Osteocyte (in vitro differentiated cells): Measurements from ENCODE around the gene CYP1A1. TPM values are rescaled to one million over a fixed set of nuclear protein-coding genes. Genes with fewer than 3 reads are reported as not detected.

ENCODE experiments used
- DNase-seq: peaks from one replicate; pipeline ENCODE4 v3.0.0; 2021; ENCODE audit warnings: mixed read lengths; ENCODE audit not compliant: unreplicated experiment; ENCODE audit errors: extremely low spot score
- H3K27ac Mint-ChIP-seq: one replicate; pipeline ENCODE4 v1.8.0; 2021; ENCODE audit warnings: mild to moderate bottlenecking, mixed read lengths; ENCODE audit not compliant: unreplicated experiment
- H3K27me3 Mint-ChIP-seq: one replicate; pipeline ENCODE4 v1.8.0; 2021; ENCODE audit warnings: mixed read lengths; ENCODE audit not compliant: unreplicated experiment
- H3K36me3 Mint-ChIP-seq: one replicate; pipeline ENCODE4 v1.8.0; 2021; ENCODE audit warnings: mixed read lengths; ENCODE audit not compliant: unreplicated experiment
- H3K4me1 Mint-ChIP-seq: one replicate; pipeline ENCODE4 v1.8.0; 2021; ENCODE audit warnings: mixed read lengths; ENCODE audit not compliant: unreplicated experiment
- H3K4me3 Mint-ChIP-seq: one replicate; pipeline ENCODE4 v1.8.0; 2021; ENCODE audit warnings: mild to moderate bottlenecking, moderate library complexity, mixed read lengths; ENCODE audit not compliant: unreplicated experiment
- H3K9me3 Mint-ChIP-seq: one replicate; pipeline ENCODE4 v1.8.0; 2021; ENCODE audit warnings: mixed read lengths; ENCODE audit not compliant: unreplicated experiment
- total RNA-seq: library from RNA; stranded (reverse); gene quantifications from 2 replicates; pipeline ENCODE4 v1.2.1, GENCODE V29; 2021
- TF ChIP-seq, protein P1 (sequence below): fragments of 200-600 bp; sonication (generic); IDR thresholded peaks from 2 replicates; pipeline ENCODE4 v1.5.0; 2021; ENCODE audit warnings: antibody characterized with exemption, mild to moderate bottlenecking, moderate library complexity

Gene CYP1A1
- total RNA-seq, 1 donor from 2014 or later, result 0.24 TPM

DNA sequence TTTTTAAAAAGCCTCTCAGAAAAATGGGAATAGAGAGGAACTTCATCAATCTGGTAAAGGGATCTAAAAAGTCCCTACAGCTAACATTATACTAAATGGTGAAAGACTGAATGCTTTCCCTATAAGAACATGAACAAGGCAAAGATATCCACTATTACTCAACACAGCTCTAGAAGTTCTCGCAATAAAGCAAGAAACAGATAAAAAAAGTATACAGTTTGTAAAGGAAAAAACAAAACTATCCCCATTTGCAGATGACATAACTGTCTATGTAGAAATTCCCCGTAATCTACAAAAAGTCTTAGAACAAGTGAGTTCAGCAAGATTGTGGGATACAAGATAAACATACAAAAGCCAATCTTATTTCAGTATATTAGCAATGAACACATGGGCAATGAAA lies 44.9 kb downstream of the CYP1A1 start:
- Mint-ChIP-seq H3K27me3 (no peaks in the 10 kb centered on the region), H3K36me3 (peaks cover 25% of the 10 kb centered on the region), H3K9me3 (peaks cover 7% of the 10 kb centered on the region), H3K27ac (no peak overlapping the region), H3K4me3 (no peak overlapping the region), H3K4me1 (peaks cover 1% of the 10 kb centered on the region)
- TF ChIP-seq, protein P1, sequence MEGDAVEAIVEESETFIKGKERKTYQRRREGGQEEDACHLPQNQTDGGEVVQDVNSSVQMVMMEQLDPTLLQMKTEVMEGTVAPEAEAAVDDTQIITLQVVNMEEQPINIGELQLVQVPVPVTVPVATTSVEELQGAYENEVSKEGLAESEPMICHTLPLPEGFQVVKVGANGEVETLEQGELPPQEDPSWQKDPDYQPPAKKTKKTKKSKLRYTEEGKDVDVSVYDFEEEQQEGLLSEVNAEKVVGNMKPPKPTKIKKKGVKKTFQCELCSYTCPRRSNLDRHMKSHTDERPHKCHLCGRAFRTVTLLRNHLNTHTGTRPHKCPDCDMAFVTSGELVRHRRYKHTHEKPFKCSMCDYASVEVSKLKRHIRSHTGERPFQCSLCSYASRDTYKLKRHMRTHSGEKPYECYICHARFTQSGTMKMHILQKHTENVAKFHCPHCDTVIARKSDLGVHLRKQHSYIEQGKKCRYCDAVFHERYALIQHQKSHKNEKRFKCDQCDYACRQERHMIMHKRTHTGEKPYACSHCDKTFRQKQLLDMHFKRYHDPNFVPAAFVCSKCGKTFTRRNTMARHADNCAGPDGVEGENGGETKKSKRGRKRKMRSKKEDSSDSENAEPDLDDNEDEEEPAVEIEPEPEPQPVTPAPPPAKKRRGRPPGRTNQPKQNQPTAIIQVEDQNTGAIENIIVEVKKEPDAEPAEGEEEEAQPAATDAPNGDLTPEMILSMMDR, result no peak
- DNase-seq, result no peak

DNA sequence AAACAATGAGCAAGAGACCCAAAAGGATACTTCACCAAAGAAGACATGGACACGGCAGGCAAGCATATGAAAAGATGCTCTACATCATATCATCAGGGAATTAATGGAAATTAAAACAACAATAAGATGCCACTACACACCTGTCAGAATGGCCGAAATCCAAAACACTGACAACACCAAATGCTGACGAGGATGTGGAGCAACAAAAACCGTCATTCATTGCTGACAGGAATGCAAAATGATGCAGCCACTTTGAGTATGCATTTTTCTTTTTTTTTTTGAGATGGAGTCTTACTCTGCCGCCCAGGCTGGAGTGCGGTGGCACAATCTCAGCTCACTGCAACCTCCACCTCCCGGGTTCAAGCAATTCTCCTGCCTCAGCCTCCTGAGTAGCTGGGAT lies 48.5 kb downstream of the CYP1A1 start:
- H3K27me3 Mint-ChIP-seq, result no peaks in the 10 kb centered on the region
- H3K9me3 Mint-ChIP-seq, result no peaks in the 10 kb centered on the region
- DNase-seq, result no peak
- H3K4me3 Mint-ChIP-seq, result no peak overlapping the region
- no peak overlapping the region for H3K27ac Mint-ChIP-seq
- peaks cover 1% of the 10 kb centered on the region for H3K4me1 Mint-ChIP-seq
- H3K36me3 Mint-ChIP-seq, result peaks cover 23% of the 10 kb centered on the region
- TF ChIP-seq, protein P1, result no peak

DNA sequence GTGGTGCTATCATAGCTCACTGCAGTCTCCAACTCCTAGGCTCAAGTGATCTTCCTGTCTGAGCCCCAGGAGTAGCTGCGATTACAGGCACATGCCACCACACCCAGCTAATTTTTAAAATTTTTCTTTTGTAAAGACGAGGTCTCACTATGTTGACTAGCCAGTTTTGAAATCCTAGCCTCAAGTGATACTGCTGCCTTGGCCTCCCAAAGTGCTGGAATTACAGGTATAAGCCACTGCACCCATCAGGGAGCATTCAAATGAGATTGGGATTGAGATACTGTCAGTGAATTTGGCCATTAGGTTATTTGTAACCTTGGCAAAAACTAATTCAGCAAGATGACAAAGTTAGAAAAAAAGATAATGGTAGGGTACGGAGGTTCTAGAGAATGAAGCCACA lies 51.2 kb downstream of the CYP1A1 start:
- H3K9me3 Mint-ChIP-seq, result no peaks in the 10 kb centered on the region
- no peaks in the 10 kb centered on the region for H3K27me3 Mint-ChIP-seq
- H3K4me1 Mint-ChIP-seq, result no peaks in the 10 kb centered on the region
- TF ChIP-seq, protein P1, result no peak
- H3K4me3 Mint-ChIP-seq, result no peak overlapping the region
- H3K36me3 Mint-ChIP-seq, result peaks cover 28% of the 10 kb centered on the region
- no peak for DNase-seq
- H3K27ac Mint-ChIP-seq, result no peak overlapping the region

DNA sequence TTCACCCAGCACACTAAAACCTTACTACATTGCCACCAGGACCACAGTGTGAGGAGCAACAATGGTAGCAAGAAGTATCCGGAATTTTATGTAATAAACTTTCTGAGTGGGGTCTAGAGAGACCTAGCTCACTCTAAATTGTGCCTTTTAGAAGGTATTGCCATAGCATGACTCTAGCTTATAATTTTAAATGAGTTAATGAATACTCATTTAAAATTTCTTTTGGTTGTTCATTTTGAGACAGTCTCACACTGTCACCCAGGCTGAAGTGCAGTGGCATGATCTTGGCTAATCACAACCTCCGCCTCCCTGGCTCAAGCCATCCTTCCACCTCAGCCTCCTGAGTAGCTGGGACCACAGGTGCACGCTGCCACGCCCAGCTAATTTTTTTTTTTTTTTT lies 55.7 kb downstream of the CYP1A1 start:
- TF ChIP-seq, protein P1, result no peak
- Mint-ChIP-seq H3K4me3 (no peak overlapping the region), H3K36me3 (peaks cover 29% of the 10 kb centered on the region), H3K4me1 (no peaks in the 10 kb centered on the region), H3K9me3 (no peaks in the 10 kb centered on the region), H3K27ac (no peak overlapping the region), H3K27me3 (no peaks in the 10 kb centered on the region)
- no peak for DNase-seq

Other genes with a start within 250 kb of the CYP1A1 start
- 2.8 and 3.2 TPM in 2 replicates for gene ARID3B, start 184.3 kb downstream of the CYP1A1 start, total RNA-seq
- 51.3 and 53.2 TPM in 2 replicates for gene CLK3, start 109.7 kb downstream of the CYP1A1 start, total RNA-seq
- 42.9 and 54.2 TPM in 2 replicates for gene EDC3, start 29.5 kb downstream of the CYP1A1 start, total RNA-seq
- gene CYP1A2, start 23.3 kb upstream of the CYP1A1 start, total RNA-seq, result not detected in 2 replicates
- 56.0 and 57.0 TPM in 2 replicates for gene CSK, start 56.6 kb upstream of the CYP1A1 start, total RNA-seq
- not detected in 2 replicates for gene LMAN1L, start 87.3 kb upstream of the CYP1A1 start, total RNA-seq
- not detected in 2 replicates for gene CPLX3, start 101.1 kb upstream of the CYP1A1 start, total RNA-seq
- gene ULK3, start 117.6 kb upstream of the CYP1A1 start, total RNA-seq, result 30.6 and 32.4 TPM in 2 replicates
- gene SCAMP2, start 147.8 kb upstream of the CYP1A1 start, total RNA-seq, result 65.0 and 73.4 TPM in 2 replicates
- gene MPI, start 164.5 kb upstream of the CYP1A1 start, total RNA-seq, result 30.1 TPM in 2 replicates
- 70.4 and 76.5 TPM in 2 replicates for gene FAM219B, start 181.3 kb upstream of the CYP1A1 start, total RNA-seq
- 152 and 154 TPM in 2 replicates for gene COX5A, start 212.5 kb upstream of the CYP1A1 start, total RNA-seq
- gene RPP25, start 231.2 kb upstream of the CYP1A1 start, total RNA-seq, result 19.8 and 20.1 TPM in 2 replicates